ENCODE data around the gene HJV.

HJV gene

DNA sequence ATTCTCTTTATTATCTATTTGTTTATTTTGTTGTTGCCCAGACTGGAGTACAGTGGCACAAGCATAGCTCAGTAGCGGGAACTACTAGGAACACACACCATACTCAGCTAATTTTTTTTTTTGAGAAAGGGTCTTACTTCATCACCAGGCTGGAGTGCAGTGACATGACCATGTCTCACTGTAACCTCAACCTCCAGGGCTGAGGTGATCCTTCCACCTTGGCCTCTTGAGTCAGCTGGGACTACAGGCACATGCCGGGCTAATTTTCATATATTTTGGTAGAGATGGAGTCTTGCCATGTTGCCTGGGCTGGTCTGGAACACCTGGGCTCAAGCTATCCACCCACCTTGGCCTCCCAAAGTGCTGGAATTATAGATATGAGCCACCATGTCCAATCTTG is 19.8 kb downstream of the HJV start:
- TF ChIP-seq, protein P1, sequence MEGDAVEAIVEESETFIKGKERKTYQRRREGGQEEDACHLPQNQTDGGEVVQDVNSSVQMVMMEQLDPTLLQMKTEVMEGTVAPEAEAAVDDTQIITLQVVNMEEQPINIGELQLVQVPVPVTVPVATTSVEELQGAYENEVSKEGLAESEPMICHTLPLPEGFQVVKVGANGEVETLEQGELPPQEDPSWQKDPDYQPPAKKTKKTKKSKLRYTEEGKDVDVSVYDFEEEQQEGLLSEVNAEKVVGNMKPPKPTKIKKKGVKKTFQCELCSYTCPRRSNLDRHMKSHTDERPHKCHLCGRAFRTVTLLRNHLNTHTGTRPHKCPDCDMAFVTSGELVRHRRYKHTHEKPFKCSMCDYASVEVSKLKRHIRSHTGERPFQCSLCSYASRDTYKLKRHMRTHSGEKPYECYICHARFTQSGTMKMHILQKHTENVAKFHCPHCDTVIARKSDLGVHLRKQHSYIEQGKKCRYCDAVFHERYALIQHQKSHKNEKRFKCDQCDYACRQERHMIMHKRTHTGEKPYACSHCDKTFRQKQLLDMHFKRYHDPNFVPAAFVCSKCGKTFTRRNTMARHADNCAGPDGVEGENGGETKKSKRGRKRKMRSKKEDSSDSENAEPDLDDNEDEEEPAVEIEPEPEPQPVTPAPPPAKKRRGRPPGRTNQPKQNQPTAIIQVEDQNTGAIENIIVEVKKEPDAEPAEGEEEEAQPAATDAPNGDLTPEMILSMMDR (IDR thresholded peaks at IDR 0.05; ENCODE audit: low read depth, low read length, missing control alignments): no peak
- DNase-seq (ENCODE audit: extremely low read depth, low read depth): no peak
- H3K4me3 ChIP-seq (replicated peaks; ENCODE audit: low read depth, low read length): no peak overlapping the region

DNA sequence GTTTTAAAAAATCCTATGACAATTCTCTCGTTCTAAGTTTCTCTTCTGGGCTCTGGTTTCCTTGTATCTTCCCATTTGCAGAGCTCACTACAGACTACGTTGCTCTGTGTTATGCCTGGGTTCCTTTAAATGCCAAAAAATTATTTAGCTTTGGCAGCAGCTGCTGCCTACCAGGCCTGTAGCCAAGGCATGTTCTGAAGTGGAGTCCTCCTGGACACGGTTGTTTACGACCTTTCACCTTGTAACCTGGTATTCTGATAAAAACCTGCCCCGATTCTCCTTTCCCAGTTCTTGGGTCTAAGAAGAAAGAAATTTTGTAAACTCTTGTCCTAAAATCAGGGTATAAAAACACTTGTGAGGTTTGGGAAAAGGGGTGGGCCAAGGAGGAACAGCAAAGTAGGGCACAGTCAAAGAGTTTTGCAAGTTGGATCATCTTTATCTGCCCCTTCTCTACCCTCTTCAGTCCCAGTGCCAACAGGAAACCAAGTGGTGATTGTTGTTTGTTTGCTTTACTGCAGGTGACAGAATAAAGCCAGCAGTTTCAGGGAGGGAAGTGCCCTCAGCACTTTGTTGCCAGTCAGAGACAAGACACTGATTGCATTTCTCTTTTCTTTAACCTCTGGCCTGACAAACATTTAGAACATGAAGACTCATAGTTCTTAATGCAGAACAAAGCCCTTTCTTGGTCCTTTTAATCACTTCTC is 22.1 kb downstream of the HJV start:
- no peak for DNase-seq (ENCODE audit: extremely low read depth, low read depth)
- no peak overlapping the region for H3K4me3 ChIP-seq (replicated peaks; ENCODE audit: low read depth, low read length)

DNA sequence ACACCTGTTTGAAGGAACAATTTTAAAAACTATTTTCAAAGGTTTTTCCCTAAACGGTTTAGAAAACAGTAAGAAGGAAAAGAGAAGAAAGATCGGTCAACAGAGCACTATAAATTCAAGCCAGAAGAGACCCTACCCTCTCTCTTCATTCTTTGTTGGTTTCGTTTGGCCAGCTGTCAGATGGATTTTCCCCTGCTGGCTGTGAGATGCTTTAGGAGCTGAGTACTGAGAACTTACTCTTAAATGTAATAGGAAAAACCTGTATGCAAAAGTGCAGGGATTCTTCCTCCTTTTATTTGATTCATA is 23.9 kb downstream of the HJV start:
- TF ChIP-seq, protein P1 (IDR thresholded peaks at IDR 0.05; ENCODE audit: low read depth, low read length, missing control alignments): no peak
- DNase-seq (ENCODE audit: extremely low read depth, low read depth): no peak
- no peak overlapping the region for H3K4me3 ChIP-seq (replicated peaks; ENCODE audit: low read depth, low read length)

More for the DNA sequence above, 22.1 kb downstream of the HJV start:
- TF ChIP-seq, protein P1 (IDR thresholded peaks at IDR 0.05; ENCODE audit: low read depth, low read length, missing control alignments): no peak

DNA sequence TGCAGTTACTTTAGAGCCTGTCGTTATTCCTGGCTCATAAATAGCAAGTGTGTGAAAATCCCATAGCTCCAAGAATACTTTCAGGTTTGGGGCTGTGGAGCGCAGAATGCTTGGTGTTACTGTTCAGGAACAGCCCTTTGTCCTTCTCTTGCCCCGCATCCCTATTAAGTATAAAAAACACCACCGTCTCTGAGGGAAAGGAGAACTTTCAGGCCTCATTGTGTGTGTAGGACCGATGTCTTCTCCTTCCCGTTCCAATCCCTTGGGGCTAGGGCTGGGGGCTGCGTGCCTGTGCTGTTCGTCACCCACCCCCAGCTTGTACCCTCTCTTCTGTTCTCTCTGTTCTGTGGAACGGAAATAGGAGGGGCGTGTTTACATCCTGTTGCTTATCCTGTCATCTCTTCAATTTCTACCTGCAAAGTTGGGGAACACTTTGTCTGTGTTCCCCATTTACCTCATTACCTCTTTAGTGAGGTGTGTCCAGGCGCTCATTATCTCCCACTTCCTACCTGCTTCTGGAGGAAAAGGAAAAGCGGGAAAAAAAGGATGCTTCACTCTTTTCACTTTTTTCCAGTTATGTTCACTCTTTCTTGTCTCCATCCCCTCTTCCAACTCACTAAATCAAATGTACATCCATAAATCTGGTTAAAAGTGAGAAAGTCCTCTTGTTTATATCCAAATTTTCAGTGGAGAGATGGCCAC is 24.4 kb downstream of the HJV start:
- DNase-seq (ENCODE audit: extremely low read depth, low read depth): no peak
- TF ChIP-seq, protein P1 (IDR thresholded peaks at IDR 0.05; ENCODE audit: low read depth, low read length, missing control alignments): no peak
- peak overlapping the region; percentile 93 for H3K4me3 ChIP-seq (replicated peaks; ENCODE audit: low read depth, low read length)

DNA sequence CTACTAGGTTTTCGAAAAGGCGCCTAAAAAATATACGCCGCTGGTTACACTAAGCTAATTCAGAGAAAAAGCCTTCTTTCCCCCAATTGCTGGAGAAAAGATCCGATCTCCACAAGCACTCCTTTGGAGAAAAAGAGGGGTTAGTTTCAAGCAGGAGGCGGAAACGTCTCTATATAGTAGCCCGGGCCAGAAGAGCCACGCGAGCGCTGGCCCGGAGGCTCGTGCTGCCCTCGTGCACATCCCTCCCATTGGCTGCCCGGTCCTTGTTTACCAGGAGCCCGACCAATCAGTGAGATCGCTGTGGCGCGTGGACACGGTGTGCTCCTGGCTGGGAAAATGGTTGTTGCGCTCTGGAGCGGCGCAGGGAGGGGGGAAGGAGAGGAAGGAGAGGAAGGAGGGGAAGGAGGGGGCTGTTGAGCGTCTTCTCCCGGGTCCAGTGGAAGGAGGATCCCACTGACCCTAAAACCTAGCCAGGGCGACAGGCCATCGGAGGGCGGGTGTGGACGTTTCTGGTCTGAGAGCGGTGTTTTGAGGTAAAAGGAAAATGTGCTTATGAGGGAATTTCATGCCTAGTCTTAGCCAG is 25.0 kb downstream of the HJV start, which contains the start of gene TXNIP:
Gene TXNIP, minus strand, starts transcription at position 147 of the 583 bp plus-strand sequence. CDS start 313 bp downstream, outside the sequence.
- peak within 1 kb of the TSS; percentile 93 for H3K4me3 ChIP-seq (replicated peaks; ENCODE audit: low read depth, low read length)
- TF ChIP-seq, protein P1 (IDR thresholded peaks at IDR 0.05; ENCODE audit: low read depth, low read length, missing control alignments): no peak
- peak; percentile 95 for DNase-seq (ENCODE audit: extremely low read depth, low read depth)

DNA sequence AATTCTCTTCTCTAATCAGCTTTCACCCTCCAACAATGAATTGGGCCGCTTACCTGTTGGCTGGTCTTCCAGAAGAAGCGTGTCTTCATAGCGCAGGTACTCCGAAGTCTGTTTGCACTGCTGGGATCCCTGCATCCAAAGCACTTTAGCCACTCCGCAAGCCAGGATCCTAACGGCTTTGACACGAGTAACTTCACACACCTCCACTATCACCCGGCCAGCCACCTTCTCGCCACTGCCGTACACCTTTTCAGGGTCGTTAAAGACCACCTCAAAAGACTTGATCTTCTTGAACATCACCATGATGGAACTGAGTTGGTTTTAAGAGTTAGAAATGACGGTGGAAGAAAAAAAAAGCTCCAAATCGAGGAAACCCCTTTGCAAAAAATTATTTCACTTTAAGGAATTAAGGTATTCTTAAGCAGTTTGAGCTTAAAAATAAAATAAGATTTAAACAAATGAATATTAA is 25.5 kb downstream of the HJV start:
- TF ChIP-seq, protein P1 (IDR thresholded peaks at IDR 0.05; ENCODE audit: low read depth, low read length, missing control alignments): no peak
- no peak for DNase-seq (ENCODE audit: extremely low read depth, low read depth)
- H3K4me3 ChIP-seq (replicated peaks; ENCODE audit: low read depth, low read length): peak overlapping the region; percentile 93

Data from HFF-Myc (cell line).